GM18511 (cell line): ENCODE results near the gene TAPBPL.
A peak's percentile ranks its signal among the peaks of the same experiment; 100 is the strongest.
"Not testable (repeated sequence)": the region's sequence is repeated elsewhere in the genome, so short reads cannot be mapped to it uniquely, and the experiment has no call there.

Source experiments
- ATAC-seq: cut with Tn5 transposase; IDR thresholded peaks from one replicate; pipeline ENCODE4 v1.9.1; 2021; ENCODE audit warnings: mild to moderate bottlenecking, moderate library complexity; ENCODE audit not compliant: unreplicated experiment

Gene TAPBPL, protein sequence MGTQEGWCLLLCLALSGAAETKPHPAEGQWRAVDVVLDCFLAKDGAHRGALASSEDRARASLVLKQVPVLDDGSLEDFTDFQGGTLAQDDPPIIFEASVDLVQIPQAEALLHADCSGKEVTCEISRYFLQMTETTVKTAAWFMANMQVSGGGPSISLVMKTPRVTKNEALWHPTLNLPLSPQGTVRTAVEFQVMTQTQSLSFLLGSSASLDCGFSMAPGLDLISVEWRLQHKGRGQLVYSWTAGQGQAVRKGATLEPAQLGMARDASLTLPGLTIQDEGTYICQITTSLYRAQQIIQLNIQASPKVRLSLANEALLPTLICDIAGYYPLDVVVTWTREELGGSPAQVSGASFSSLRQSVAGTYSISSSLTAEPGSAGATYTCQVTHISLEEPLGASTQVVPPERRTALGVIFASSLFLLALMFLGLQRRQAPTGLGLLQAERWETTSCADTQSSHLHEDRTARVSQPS

GRCh38 chr12:6451348-6452244 lies at the start of gene TAPBPL:
TAPBPL (plus strand) TSS chr12:6452042; CDS start chr12:6452249, 207 bp downstream.
- peak; percentile 83 for ATAC-seq

GRCh38 chr12:6404390-6404789 lies 47.5 kb upstream of the TAPBPL start:
- no peak for ATAC-seq

- ATAC-seq = no peak
These were observed 45.9 kb upstream of the TAPBPL start for GRCh38 chr12:6405963-6406362.

DNA sequence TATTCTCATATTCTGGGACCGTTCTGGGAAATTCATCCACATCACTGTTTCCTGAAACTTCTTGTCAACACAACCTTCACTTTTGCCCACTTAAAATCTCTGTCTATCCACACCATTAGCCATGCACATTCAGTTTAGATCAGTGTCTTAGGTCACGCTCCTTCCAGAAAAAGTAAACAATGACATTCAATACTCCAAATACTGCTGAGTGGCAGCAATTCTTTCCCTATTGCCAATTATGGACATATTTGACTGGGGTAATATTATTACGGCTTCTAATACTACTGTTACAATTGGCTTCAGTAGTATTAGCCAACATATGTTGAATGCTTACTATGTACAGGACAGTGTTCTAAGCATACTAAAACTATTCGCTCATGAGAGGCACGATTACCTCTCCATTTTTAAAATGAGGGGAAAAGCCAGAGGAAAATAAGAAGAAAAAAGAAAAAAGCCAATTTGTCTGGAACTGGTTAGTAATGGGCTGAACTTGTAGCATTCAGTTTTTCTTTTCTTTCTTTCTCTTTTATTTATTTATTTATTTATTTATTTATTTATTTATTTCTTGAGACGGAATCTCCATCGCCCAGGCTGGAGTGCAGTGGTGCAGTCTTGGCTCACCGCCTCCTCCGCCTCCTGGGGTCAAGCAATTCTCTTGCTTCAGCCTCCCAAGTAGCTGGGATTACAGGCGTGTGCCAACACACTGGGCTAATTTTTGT lies 44.4 kb upstream of the TAPBPL start:
- ATAC-seq = no peak

DNA sequence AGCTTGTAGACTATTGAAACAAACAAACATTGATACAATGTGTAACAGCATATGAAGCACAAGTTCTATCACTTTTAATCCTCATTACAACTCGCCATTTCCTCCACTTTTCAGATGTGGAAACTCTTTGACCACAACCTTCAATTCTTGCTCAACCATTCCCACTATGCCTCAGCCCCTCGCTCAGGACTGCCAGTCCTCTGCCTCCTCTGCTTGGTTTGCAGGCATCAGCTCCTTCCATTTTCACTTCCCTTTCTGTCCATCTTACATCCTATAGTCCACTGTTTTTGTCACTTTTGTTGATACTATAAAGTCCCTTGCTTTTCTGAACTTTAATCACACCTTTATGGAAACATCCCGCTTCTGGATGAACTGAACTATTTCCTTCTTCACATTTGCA lies 35.2 kb upstream of the TAPBPL start:
- ATAC-seq = no peak

DNA sequence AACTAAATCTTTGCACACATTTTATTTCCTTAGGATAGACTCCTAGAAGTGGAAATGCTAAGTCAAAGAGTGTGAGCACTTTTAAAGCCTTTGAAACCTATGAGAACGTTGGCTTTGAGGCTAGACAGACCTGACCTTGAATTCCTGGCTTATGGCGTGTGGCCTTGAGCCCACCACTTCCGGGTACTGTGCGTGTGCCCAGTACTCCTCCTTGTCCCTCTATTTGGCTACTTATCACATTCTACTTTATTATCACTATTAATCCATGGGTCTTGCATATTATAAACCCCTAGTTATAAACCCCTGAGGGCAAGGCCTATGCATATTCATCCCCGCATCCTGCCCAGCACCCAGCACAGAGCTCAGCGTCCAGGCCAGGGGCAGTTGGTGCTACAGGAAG lies 33.0 kb upstream of the TAPBPL start:
- ATAC-seq = no peak

- no peak for ATAC-seq
These were observed 31.5 kb upstream of the TAPBPL start for GRCh38 chr12:6420364-6420763.

DNA sequence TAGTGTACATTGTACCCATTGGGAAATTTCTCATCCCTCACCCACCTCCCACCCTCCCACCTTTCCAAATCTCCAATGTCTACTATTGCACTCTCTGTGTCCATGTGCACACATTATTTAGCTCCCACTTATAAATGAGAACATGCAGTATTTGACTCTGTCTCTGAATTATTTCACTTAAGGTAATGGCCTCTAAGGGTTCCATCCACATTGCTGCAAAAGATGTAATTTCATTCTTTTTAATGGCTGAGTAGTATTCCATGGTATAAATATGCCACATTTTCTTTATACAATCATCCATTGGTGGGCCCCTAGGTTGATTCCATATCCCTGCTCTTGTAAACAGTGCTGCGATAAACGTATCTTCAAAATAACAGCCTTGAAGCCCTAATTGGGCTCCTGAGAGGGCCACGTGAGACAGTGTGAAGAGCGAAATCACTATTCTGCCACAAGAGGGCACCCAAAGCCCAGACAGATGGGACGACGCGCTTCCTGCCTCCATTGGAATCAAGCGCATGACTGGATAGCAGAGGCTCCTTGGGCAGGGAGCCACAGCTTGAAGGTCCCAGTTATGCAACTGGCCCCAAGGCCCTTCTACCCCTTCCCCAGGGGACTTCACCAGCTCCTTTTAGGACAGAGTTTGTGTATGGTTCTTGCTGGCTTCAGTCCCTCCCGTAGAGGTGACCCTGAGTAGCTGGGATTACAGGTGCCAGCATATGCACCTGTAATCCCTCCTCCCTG lies 28.4 kb upstream of the TAPBPL start:
- peak; percentile 40 for ATAC-seq

DNA sequence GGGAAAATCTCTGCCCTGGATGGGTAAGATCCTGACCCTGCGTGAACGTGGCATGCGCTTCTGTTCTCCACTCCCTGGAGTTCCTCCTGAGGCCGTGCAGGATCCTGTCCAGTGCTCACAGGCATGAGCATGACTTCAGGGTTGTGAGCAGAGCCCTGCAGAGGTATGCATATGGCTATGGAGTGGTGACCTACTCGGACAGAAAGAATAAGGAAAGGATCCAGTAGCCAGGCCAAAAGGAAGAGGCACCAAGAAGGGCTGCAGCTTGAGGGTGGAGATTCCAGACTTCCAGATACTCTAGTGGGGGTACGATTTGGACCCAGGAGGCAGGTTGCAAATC lies 27.9 kb upstream of the TAPBPL start:
- no peak for ATAC-seq

DNA sequence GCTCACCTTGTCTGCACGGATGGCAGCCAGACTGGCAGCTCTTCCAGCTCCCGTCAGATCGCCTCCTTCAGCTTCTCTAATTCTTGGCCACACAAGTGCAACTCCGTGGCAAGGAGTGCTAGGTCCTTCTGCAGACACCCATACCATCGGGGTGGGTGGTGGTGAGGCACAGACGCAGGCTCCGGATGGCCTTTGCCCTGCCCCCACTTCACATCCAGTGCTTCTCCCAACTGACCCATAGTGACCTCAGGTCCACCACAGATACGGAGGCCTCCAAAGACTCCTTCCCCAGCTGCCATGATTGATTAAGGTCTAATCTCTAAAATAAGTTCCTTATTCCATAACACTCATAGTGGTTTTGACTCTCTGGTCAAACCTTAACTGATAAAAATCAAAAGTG lies 27.0 kb upstream of the TAPBPL start:
- ATAC-seq = no peak

DNA sequence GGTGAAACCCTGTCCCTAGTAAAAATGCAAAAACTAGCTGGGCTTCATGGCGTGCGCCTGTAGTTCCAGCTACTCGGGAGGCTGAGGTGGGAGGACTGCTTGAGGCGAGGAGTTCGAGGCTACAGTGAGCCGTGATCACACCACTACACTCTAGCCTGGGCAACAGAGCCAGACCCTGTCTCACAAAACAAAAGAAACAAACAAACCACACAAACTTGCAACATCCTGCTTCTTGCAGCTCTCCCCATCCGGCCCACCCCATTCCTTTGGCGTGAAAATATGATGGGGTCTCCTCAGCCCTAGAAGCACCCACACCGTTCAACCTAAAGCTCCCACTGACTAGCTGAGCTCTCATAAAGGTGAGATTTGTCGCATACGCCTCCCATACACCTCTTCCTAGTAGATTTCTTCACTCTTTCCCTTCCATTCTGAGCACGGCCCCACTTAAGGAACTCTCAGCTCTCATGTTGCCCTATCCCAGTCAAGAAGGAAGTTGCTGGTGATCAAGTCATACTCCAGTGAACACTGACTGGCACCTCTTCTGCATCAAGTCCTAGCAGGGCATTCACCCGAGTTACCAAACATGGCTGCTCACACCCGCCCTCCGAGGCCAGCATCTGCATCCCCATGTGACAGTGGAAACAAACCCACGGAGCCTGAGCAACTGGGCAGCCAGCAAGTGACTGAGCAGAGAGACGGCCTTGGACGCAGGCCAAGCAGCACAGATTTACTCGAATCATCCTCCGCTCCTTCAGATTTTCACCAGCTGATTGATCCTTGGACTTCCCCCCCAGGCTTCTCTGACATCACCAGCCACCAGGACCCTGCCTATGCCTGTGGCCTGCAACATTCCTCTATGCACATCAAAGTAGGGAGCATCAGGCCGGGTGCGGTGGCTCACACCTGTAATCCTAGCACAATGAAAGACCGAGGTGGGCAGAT lies 26.0 kb upstream of the TAPBPL start:
- ATAC-seq = no peak

DNA sequence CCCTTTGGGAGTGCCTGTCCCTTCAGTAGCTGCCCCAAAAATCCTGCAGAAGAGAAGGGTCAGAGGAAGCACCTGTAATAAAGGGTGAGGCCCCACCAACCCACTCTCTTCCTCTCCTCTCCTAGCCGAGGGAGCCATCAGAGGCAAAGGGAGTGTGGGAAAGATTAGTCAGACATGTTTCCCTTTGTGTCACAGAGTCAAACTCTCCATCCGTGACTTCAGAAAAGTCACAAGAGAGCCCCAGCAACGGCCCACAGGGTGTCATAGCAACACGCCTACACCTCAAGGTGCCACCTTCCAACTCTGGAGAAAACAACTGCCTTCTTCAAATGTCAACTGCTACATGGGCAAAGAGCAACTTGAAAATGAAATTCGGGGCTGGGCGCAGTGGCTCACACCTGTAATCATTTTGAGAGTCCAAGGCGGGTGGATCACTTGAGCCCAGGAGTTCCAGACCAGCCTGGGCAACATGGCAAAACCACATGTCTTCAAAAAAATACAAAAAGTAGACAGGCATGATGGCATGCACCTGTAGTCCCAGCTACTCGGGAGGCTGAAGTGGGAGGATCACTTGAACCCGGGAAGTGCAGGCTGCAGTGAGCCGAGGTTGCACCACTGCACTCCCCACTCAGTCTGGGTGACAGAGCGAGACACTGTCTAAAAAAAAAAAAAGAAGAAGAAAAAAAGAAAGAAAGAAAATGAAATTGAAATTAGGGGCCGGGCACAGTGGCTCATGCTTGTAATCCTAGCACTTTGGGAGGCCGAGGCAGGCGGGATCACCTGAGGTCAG lies 24.8 kb upstream of the TAPBPL start:
- ATAC-seq = peak; percentile 79

DNA sequence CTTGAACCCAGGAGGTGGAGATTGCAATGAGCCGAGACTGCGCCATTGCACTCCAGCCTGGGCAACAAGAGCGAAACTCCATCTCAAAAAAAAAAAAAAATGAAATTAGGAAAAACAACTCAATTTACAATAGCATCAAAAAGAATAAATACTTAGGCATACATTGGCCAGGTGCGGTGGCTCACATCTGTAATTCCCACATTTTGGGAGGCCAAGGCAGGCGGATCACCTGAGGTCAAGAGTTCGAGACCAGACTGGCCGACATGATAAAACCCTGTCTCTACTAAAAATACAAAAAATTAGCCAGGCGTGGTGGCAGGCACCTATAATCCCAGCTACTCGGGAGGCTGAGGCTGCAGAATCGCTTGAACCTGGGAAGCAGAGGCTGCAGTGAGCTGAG lies 24.0 kb upstream of the TAPBPL start:
- ATAC-seq = not testable (repeated sequence)

- ATAC-seq = no peak
These were observed 23.5 kb upstream of the TAPBPL start for GRCh38 chr12:6428326-6428725.

- no peak for ATAC-seq
These were observed 21.5 kb upstream of the TAPBPL start for GRCh38 chr12:6430124-6430989.

DNA sequence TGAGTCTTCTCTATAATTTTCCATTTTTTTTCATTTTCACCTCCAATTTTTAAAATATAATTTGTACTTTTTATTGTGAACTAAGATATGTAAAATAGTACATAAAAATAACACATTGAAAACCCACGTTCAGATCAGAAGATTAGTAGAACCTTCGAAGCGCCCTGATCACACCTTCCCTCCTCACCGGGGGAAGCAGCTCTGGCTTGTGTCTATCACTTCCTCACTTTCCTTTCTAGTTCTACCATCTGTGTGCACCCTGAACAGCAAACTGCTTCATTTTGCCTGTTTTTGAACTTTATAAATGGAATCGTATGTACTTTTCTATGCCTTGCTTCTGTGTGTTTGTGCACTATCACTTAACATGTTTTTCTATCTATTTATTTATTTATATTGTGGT lies 18.9 kb upstream of the TAPBPL start:
- no peak for ATAC-seq

GRCh38 chr12:6434205-6435140 lies 17.4 kb upstream of the TAPBPL start:
- no peak for ATAC-seq
